ENCODE results near the gene CECR2.

GRCh38 chr22:17476838-17477237, 107.6 kb downstream of the CECR2 start:
- TF ChIP-seq TAF1 (IDR thresholded peaks at IDR 0.05; ENCODE audit: borderline replicate concordance, insufficient read depth, low read length) (no peak), REST (IDR thresholded peaks at IDR 0.05; ENCODE audit: insufficient read depth in 1 of 2, low read depth in 2 of 2, low read length in 2 of 2) (no peak), SIN3A (IDR thresholded peaks at IDR 0.05; ENCODE audit: borderline replicate concordance, insufficient read depth, low read length) (no peak), POLR2AphosphoS5 (IDR thresholded peaks at IDR 0.05; ENCODE audit: low read depth, low read length) (no peak), FOXP2 (optimal IDR thresholded peaks at IDR 0.05; ENCODE audit: borderline replicate concordance, extremely low read depth, extremely low read length, insufficient read depth) (no peak)

Measured in PFSK-1 (cell line).